GM23338 (cell line): ENCODE data around the gene TSPEAR. TPM values are rescaled to one million over a fixed set of nuclear protein-coding genes. Genes with fewer than 3 reads are reported as not detected.

ENCODE experiments used
- ATAC-seq: fragments of 200-7000 bp; cut with Tn5 transposase; 3 replicates; pipeline ENCODE4 v1.9.1; 2020
- DNase-seq: peaks from one replicate; pipeline ENCODE4 v3.0.0-alpha.2; 2015; ENCODE audit warnings: low spot score
- H2AFZ ChIP-seq: fragments of 200-600 bp; sonication (generic); 2 replicates; pipeline ENCODE4 v1.8.0; 2016; ENCODE audit warnings: antibody characterized with exemption, mild to moderate bottlenecking, moderate library complexity
- H3F3A ChIP-seq: fragments of 200-600 bp; sonication (generic); replicated peaks from 2 replicates; pipeline ENCODE4 v1.8.0; 2017; ENCODE audit warnings: antibody characterized with exemption, mixed run types, low read depth
- H3K27ac ChIP-seq: fragments of 200-600 bp; sonication (generic); 2 replicates; pipeline ENCODE4 v1.6.1; 2016; ENCODE audit warnings: low read depth
- H3K27me3 ChIP-seq: fragments of 200-600 bp; sonication (generic); 2 replicates; pipeline ENCODE4 v1.8.0; 2016; ENCODE audit warnings: mild to moderate bottlenecking, mixed run types, moderate library complexity; ENCODE audit not compliant: insufficient read depth
- H3K36me3 ChIP-seq: fragments of 200-600 bp; sonication (generic); 2 replicates; pipeline ENCODE4 v1.8.0; 2016; ENCODE audit warnings: mild to moderate bottlenecking; ENCODE audit not compliant: insufficient read depth
- H3K4me1 ChIP-seq: fragments of 200-600 bp; sonication (generic); 2 replicates; pipeline ENCODE4 v1.8.0; 2016; ENCODE audit warnings: mild to moderate bottlenecking, moderate library complexity; ENCODE audit not compliant: insufficient read depth
- H3K4me2 ChIP-seq: fragments of 200-600 bp; sonication (generic); 2 replicates; pipeline ENCODE4 v1.7.1; 2017; ENCODE audit warnings: mixed run types
- H3K4me3 ChIP-seq: fragments of 200-600 bp; sonication (generic); 2 replicates; pipeline ENCODE4 v1.6.1; 2016; ENCODE audit warnings: mixed run types
- H3K79me2 ChIP-seq: fragments of 200-600 bp; sonication (generic); replicated peaks from 2 replicates; pipeline ENCODE4 v1.8.0; 2017; ENCODE audit warnings: mild to moderate bottlenecking; ENCODE audit not compliant: insufficient read depth
- H3K9me2 ChIP-seq: fragments of 200-600 bp; sonication (generic); 2 replicates; pipeline ENCODE4 v1.8.0; 2017; ENCODE audit not compliant: insufficient read depth
- H4K20me1 ChIP-seq: fragments of 200-600 bp; sonication (generic); replicated peaks from 2 replicates; pipeline ENCODE4 v1.8.0; 2017; ENCODE audit warnings: mild to moderate bottlenecking; ENCODE audit not compliant: insufficient read depth
- H3K27ac Mint-ChIP-seq: 2 replicates; pipeline ENCODE4 v1.8.0; 2020; ENCODE audit warnings: inconsistent platforms, mild to moderate bottlenecking, moderate library complexity, mixed read lengths
- H3K27me3 Mint-ChIP-seq: 3 replicates; pipeline ENCODE4 v1.8.0; 2022; ENCODE audit warnings: low read depth, mild to moderate bottlenecking, moderate library complexity, mixed read lengths, inconsistent platforms; ENCODE audit not compliant: insufficient read depth, poor library complexity
- H3K36me3 Mint-ChIP-seq: 3 replicates; pipeline ENCODE4 v1.8.0; 2021; ENCODE audit warnings: low read depth, mild to moderate bottlenecking, inconsistent platforms, moderate library complexity, mixed read lengths
- H3K4me1 Mint-ChIP-seq: 3 replicates; pipeline ENCODE4 v1.8.0; 2020; ENCODE audit warnings: mild to moderate bottlenecking, inconsistent platforms, mixed read lengths
- H3K4me3 Mint-ChIP-seq: 3 replicates; pipeline ENCODE4 v1.8.0; 2021; ENCODE audit warnings: moderate library complexity, mild to moderate bottlenecking, inconsistent platforms, mixed read lengths
- H3K9me3 Mint-ChIP-seq: 3 replicates; pipeline ENCODE4 v1.8.0; 2020; ENCODE audit warnings: moderate library complexity, mild to moderate bottlenecking, inconsistent platforms, mixed read lengths
- ETS1 ChIP-seq: IDR thresholded peaks from 2 replicates; pipeline ENCODE4 v1.6.1; 2016; ENCODE audit warnings: antibody characterized with exemption
- EZH2 ChIP-seq: fragments of 200-600 bp; sonication (generic); IDR thresholded peaks from one replicate; pipeline ENCODE4 v1.8.0; 2017; ENCODE audit warnings: antibody characterized with exemption, mild to moderate bottlenecking, low read depth; ENCODE audit not compliant: unreplicated experiment
- EZH2phosphoT487 ChIP-seq: fragments of 200-600 bp; sonication (generic); IDR thresholded peaks from one replicate; pipeline ENCODE4 v1.8.1; 2018; ENCODE audit warnings: antibody characterized with exemption; ENCODE audit not compliant: unreplicated experiment
- JUNB ChIP-seq: IDR thresholded peaks from one replicate; pipeline ENCODE4 v1.6.1; 2016; ENCODE audit warnings: antibody characterized with exemption; ENCODE audit not compliant: unreplicated experiment
- STAT1 ChIP-seq: IDR thresholded peaks from one replicate; pipeline ENCODE4 v1.6.1; 2016; ENCODE audit warnings: antibody characterized with exemption; ENCODE audit not compliant: unreplicated experiment
- ZNF114 ChIP-seq: fragments of 250-450 bp; sonication (Bioruptor Pico); IDR thresholded peaks from 2 replicates; pipeline ENCODE4 v1.5.0; 2020; ENCODE audit warnings: mild to moderate bottlenecking, moderate library complexity
- ZNF462 ChIP-seq: fragments of 250-450 bp; sonication (Bioruptor Pico); IDR thresholded peaks from 2 replicates; pipeline ENCODE4 v1.5.0; 2020; ENCODE audit warnings: mild to moderate bottlenecking, moderate library complexity
- polyA plus RNA-seq: library from polyadenylated mRNA; unstranded; fragments of >200 nt; fragmentation: Nextera tagmentation; extraction: Ambion mirVana; gene quantifications from 2 replicates; pipeline ENCODE4 v1.2.1, GENCODE V29; 2016
- total RNA-seq: library from RNA; depleted of rRNA; stranded (reverse); fragments of >200 nt; shearing (Covaris generic); gene quantifications from 2 replicates; pipeline ENCODE4 v1.2.3, GENCODE V29; 2014
- TF ChIP-seq, protein P1 (sequence below), 2 experiments: fragments of 200-600 bp in 1 of 2; sonication (generic) in 1 of 2; conservative IDR thresholded peaks; 2 replicates each; pipeline versions ENCODE4 v1.5.1 to v1.6.1; 2016 to 2017; ENCODE audit warnings: antibody characterized with exemption in 2 of 2, low read depth in 2 of 2, mild to moderate bottlenecking in 2 of 2, moderate library complexity in 1 of 2

The TSPEAR gene
- total and polyA plus RNA-seq, 2 experiments from 2014 or later: 0.35 to 0.92 TPM

DNA sequence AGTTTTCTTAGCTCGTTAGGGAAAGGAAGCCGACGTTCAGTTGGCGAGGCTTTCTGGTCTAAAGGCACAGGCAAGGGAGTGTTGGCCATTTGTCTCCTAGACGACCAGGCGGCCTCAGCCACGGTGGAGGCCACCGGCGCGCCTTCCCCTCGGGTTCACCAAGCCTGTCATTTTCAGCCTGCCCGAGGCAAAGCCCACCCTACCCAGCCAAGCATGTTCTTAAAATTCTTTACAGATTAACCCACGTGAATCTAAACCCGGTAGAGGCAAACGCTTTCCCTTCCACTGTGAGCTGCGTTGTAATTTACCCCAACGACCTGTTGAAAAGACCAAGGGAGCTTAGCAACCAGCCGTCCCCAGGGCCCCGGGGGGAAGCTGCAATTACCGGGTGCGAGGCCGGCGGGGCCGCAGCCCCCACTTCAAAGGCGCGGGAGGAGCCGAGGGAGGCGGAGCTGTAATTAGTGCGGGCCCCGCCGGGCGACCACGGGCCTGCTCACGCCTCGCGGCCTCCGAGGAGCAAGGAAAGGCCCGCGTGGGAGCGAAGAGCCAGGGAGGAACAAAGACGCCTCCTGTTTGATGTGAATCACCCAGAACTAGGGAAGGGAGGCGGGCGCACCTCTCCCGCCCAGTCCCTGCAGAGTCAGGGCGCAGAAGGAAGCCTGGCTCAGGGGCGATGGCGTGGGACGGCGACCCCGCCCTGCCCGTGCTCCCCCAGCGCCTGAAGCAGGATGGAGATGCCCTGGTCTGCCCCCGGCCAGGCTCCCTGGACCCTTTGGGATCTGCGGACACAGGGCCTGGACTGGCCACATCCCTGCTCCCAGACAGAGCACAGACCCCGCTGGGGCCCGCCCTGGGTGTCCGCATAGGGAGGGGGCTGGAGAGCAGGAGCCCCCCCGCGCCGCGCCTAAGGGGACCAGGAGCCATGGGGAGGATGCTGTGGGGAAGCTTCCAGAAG lies 12.1 kb upstream of the TSPEAR start:
- H3K4me3 ChIP-seq: peak overlapping the region; percentile 50
- Mint-ChIP-seq H3K9me3 (peaks cover 3% of the 10 kb centered on the region; the same call in 1 of the 3 replicates), H3K4me1 (peaks cover 18% of the 10 kb centered on the region), H3K36me3 (no peaks in the 10 kb centered on the region), H3K4me3 (peak overlapping the region; percentile 57), H3K27me3 (peaks cover 31% of the 10 kb centered on the region), H3K27ac (no peak overlapping the region)
- H3K27me3 ChIP-seq: peaks cover 22% of the 10 kb centered on the region
- 0 out of 2 replicates have a peak, but pooled peaks cover 7% of the 10 kb centered on the region for H3F3A ChIP-seq
- TF ChIP-seq EZH2: peak; percentile 35
- TF ChIP-seq ETS1: no peak
- peak; percentile 62 for ATAC-seq
- H3K4me2 ChIP-seq: peak overlapping the region; percentile 78
- H3K27ac ChIP-seq: no peak overlapping the region
- peaks cover 13% of the 10 kb centered on the region for H3K4me1 ChIP-seq
- peak overlapping the region; percentile 96 for H2AFZ ChIP-seq
- peak; percentile 63 for DNase-seq
- H3K9me2 ChIP-seq: no peaks in the 10 kb centered on the region
- no peaks in the 10 kb centered on the region for H3K79me2 ChIP-seq
- no peaks in the 10 kb centered on the region for H4K20me1 ChIP-seq
- no peaks in the 10 kb centered on the region for H3K36me3 ChIP-seq

DNA sequence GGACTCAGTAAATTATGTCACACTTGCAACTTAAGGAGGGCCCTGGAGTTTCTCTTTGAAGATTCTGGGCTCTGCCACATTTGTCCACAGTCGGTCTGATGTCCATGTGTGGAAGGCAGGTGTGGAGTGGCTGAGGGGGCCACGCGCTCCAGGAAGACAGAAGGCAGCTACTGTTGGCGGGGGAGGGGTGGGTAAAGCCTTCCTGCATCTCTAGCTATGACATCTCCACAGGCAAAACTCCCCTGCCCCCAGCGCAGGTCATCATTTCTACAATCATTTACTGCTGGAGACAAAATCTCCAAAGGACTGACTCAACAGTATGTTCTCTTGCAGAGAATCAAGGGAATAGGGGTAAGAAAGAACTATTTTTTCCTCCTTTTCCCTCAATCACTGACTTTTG lies 11.4 kb upstream of the TSPEAR start:
- DNase-seq (no peak), ATAC-seq (peak; percentile 11; the same call in 2 of the 3 replicates)
- TF ChIP-seq, protein P1, sequence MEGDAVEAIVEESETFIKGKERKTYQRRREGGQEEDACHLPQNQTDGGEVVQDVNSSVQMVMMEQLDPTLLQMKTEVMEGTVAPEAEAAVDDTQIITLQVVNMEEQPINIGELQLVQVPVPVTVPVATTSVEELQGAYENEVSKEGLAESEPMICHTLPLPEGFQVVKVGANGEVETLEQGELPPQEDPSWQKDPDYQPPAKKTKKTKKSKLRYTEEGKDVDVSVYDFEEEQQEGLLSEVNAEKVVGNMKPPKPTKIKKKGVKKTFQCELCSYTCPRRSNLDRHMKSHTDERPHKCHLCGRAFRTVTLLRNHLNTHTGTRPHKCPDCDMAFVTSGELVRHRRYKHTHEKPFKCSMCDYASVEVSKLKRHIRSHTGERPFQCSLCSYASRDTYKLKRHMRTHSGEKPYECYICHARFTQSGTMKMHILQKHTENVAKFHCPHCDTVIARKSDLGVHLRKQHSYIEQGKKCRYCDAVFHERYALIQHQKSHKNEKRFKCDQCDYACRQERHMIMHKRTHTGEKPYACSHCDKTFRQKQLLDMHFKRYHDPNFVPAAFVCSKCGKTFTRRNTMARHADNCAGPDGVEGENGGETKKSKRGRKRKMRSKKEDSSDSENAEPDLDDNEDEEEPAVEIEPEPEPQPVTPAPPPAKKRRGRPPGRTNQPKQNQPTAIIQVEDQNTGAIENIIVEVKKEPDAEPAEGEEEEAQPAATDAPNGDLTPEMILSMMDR (conservative IDR thresholded peaks at IDR 0.05; ENCODE audit: low read depth in 2 of 2): no peak
- TF ChIP-seq ZNF462 (CRISPR knock-in tag) (no peak), EZH2phosphoT487 (no peak), STAT1 (no peak), ZNF114 (CRISPR knock-in tag) (no peak), JUNB (no peak), ETS1 (no peak), EZH2 (no peak)
- Mint-ChIP-seq H3K27ac (no peak overlapping the region; the same call in 1 of the 2 replicates), H3K36me3 (no peaks in the 10 kb centered on the region), H3K9me3 (peaks cover 3% of the 10 kb centered on the region; the same call in 1 of the 3 replicates), H3K27me3 (peaks cover 31% of the 10 kb centered on the region), H3K4me3 (peak overlapping the region; percentile 57; the same call in 1 of the 3 replicates), H3K4me1 (peaks cover 25% of the 10 kb centered on the region)
- H3K4me3 ChIP-seq: peak overlapping the region; percentile 50
- H3K9me2 ChIP-seq: no peaks in the 10 kb centered on the region
- H3K4me1 ChIP-seq: peaks cover 20% of the 10 kb centered on the region
- H3K4me2 ChIP-seq: peak overlapping the region; percentile 78
- peak overlapping the region; percentile 96 for H2AFZ ChIP-seq
- 0 out of 2 replicates have a peak, but pooled peaks cover 7% of the 10 kb centered on the region for H3F3A ChIP-seq
- H3K36me3 ChIP-seq: no peaks in the 10 kb centered on the region
- no peak overlapping the region for H3K27ac ChIP-seq
- H4K20me1 ChIP-seq: no peaks in the 10 kb centered on the region
- no peaks in the 10 kb centered on the region for H3K79me2 ChIP-seq
- H3K27me3 ChIP-seq: peaks cover 22% of the 10 kb centered on the region
